OCI-LY3 (cell line): ENCODE data around the gene NEDD4L.
A peak's percentile ranks its signal among the peaks of the same experiment; 100 is the strongest.

Experiments
- H2AFZ ChIP-seq: fragments of 200-600, 300-600 bp; shearing (Covaris generic); 2 replicates; pipeline ENCODE4 v1.6.0; 2014; ENCODE audit warnings: antibody characterized with exemption, low read depth, low read length
- H3K27ac ChIP-seq: fragments of 200-600, 300-600 bp; sonication (generic); 2 replicates; pipeline ENCODE4 v1.5.1; 2014; ENCODE audit warnings: mild to moderate bottlenecking, low read length, moderate library complexity, mixed read lengths
- H3K27me3 ChIP-seq: fragments of 200-600, 300-600 bp; sonication (generic); 2 replicates; pipeline ENCODE4 v1.6.1; 2014; ENCODE audit warnings: low read depth, low read length, mixed read lengths
- H3K36me3 ChIP-seq: fragments of 200-600, 300-600 bp; sonication (generic); replicated peaks from 2 replicates; pipeline ENCODE3; 2014; ENCODE audit warnings: low read depth, low read length, mixed read lengths
- H3K4me1 ChIP-seq: fragments of 300-600, 200-600 bp; sonication (generic); 2 replicates; pipeline ENCODE4 v1.6.1; 2014; ENCODE audit warnings: low read length, mixed read lengths
- H3K4me2 ChIP-seq: fragments of 200-600, 300-600 bp; sonication (generic); 2 replicates; pipeline ENCODE4 v1.6.1; 2014; ENCODE audit warnings: low read length, mixed read lengths
- H3K4me3 ChIP-seq: fragments of 300-600, 200-600 bp; sonication (generic); 2 replicates; pipeline ENCODE4 v1.5.1; 2014; ENCODE audit warnings: antibody characterized with exemption, mild to moderate bottlenecking, low read length, moderate library complexity
- H3K79me2 ChIP-seq: fragments of 300-600, 200-600 bp; shearing (Covaris generic); 2 replicates; pipeline ENCODE4 v1.6.1; 2014; ENCODE audit warnings: mild to moderate bottlenecking, low read length, mixed read lengths
- H3K9ac ChIP-seq: fragments of 300-600, 200-600 bp; shearing (Covaris generic); 2 replicates; pipeline ENCODE4 v1.6.0; 2014; ENCODE audit warnings: mild to moderate bottlenecking, low read length, moderate library complexity
- H3K9me3 ChIP-seq: fragments of 200-600, 300-600 bp; shearing (Covaris generic); 2 replicates; pipeline ENCODE4 v1.6.1; 2014; ENCODE audit warnings: low read length, mixed read lengths; ENCODE audit not compliant: insufficient read depth
- H4K20me1 ChIP-seq: fragments of 200-600, 300-600 bp; sonication (generic); 2 replicates; pipeline ENCODE4 v1.6.1; 2016; ENCODE audit warnings: low read length, mixed read lengths; ENCODE audit not compliant: insufficient read depth
- CTCF ChIP-seq: fragments of 200-600, 300-600 bp; sonication (generic); IDR thresholded peaks from 2 replicates; pipeline ENCODE4 v1.5.1; 2014; ENCODE audit warnings: antibody characterized with exemption, low read length, low read depth
- EZH2phosphoT487 ChIP-seq: fragments of 200-600 bp; shearing (Covaris generic); IDR thresholded peaks from 2 replicates; pipeline ENCODE4 v1.6.1; 2018; ENCODE audit warnings: antibody characterized with exemption, mixed run types, low read depth

Gene NEDD4L

GRCh38 chr18:58113337-58113736 is 69.3 kb downstream of the NEDD4L start:
- Histone ChIP-seq H3K27me3 (no peaks in the 10 kb centered on the region), H3K9ac (peak overlapping the region; percentile 8; the same call in 1 of the 2 replicates), H3K9me3 (no peaks in the 10 kb centered on the region), H3K36me3 (no peaks in the 10 kb centered on the region), H3K4me2 (peak overlapping the region; percentile 42), H2AFZ (peak overlapping the region; percentile 11), H3K27ac (peak overlapping the region; percentile 32), H3K79me2 (peaks cover 41% of the 10 kb centered on the region), H4K20me1 (no peaks in the 10 kb centered on the region), H3K4me3 (peak overlapping the region; percentile 12), H3K4me1 (peaks cover 23% of the 10 kb centered on the region)
- TF ChIP-seq EZH2phosphoT487 (no peak), CTCF (no peak)

GRCh38 chr18:58114766-58115165 is 70.7 kb downstream of the NEDD4L start:
- H3K79me2 ChIP-seq: peaks cover 44% of the 10 kb centered on the region
- no peak overlapping the region for H3K4me2 ChIP-seq
- no peak for TF ChIP-seq EZH2phosphoT487
- TF ChIP-seq CTCF: no peak

GRCh38 chr18:58116818-58117217 is 72.8 kb downstream of the NEDD4L start:
- peaks cover 43% of the 10 kb centered on the region for H3K79me2 ChIP-seq
- no peak overlapping the region for H2AFZ ChIP-seq
- no peak for TF ChIP-seq CTCF
- no peak for TF ChIP-seq EZH2phosphoT487
- H3K9me3 ChIP-seq: no peaks in the 10 kb centered on the region
- H3K4me3 ChIP-seq: no peak overlapping the region
- no peaks in the 10 kb centered on the region for H3K36me3 ChIP-seq
- H3K4me1 ChIP-seq: peaks cover 22% of the 10 kb centered on the region
- H3K27ac ChIP-seq: no peak overlapping the region
- 0 out of 2 replicates have a peak, but pooled peaks cover 2% of the 10 kb centered on the region for H4K20me1 ChIP-seq
- no peak overlapping the region for H3K9ac ChIP-seq
- no peaks in the 10 kb centered on the region for H3K27me3 ChIP-seq
- H3K4me2 ChIP-seq: no peak overlapping the region

More at GRCh38 chr18:58114766-58115165, 70.7 kb downstream of the NEDD4L start:
- Histone ChIP-seq H3K4me1 (peaks cover 23% of the 10 kb centered on the region), H3K9ac (no peak overlapping the region), H3K27me3 (no peaks in the 10 kb centered on the region), H3K27ac (no peak overlapping the region), H3K9me3 (no peaks in the 10 kb centered on the region), H3K4me3 (no peak overlapping the region), H3K36me3 (no peaks in the 10 kb centered on the region), H2AFZ (no peak overlapping the region), H4K20me1 (0 out of 2 replicates have a peak, but pooled peaks cover 2% of the 10 kb centered on the region)

GRCh38 chr18:58117786-58118403 is 73.9 kb downstream of the NEDD4L start:
- Histone ChIP-seq H3K9me3 (no peaks in the 10 kb centered on the region), H4K20me1 (0 out of 2 replicates have a peak, but pooled peaks cover 2% of the 10 kb centered on the region), H2AFZ (no peak overlapping the region), H3K9ac (no peak overlapping the region), H3K4me1 (peaks cover 19% of the 10 kb centered on the region), H3K27me3 (no peaks in the 10 kb centered on the region), H3K27ac (no peak overlapping the region), H3K79me2 (peaks cover 40% of the 10 kb centered on the region), H3K4me3 (no peak overlapping the region), H3K36me3 (no peaks in the 10 kb centered on the region), H3K4me2 (no peak overlapping the region)
- no peak for TF ChIP-seq CTCF
- no peak for TF ChIP-seq EZH2phosphoT487
